Measurements from ENCODE around the gene FEZF2. TPM values are rescaled to one million over a fixed set of nuclear protein-coding genes. Genes with fewer than 3 reads are reported as not detected.

The FEZF2 gene
- total and polyA plus RNA-seq, 9 of the 15 experiments (the other 6 are each of a cell fraction or from before 2014, with no cell fraction given) = not detected

DNA sequence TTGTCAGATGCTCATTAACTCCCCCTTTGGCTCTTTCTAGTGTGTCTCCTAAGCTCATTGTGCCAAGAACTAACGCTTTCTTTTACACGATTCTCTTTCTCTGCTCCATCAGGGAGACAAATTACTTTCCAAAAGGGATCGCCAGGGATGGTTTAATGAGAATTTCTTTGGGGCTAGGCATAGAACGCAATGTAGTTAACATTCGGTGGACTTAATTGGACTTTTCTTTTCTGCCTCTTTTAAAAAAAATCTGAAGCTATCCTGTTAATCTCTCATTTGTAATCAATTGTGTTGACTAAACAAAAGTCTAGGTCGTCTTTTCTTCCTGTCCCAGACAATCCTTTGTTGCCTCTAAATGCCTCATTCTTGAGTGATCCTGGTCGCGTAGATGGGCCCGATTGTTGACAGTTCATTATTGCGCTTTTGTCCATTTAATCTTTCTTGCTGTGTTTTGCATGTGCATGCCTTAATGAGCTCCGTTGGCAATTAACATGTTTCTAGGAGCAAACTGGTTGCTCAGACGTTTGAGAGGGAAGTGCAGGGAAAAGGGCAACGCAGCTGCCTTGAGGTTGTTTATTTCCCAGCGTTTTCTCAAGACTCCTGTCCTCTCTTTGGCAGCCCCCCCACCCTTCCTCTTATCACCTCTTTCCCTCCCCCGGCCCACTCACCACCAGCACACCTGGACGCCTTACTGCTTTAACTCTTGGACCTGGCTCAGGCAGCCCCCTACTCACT, 7.8 kb downstream of the FEZF2 start:
- CTCF ChIA-PET (ENCODE audit: low intra/inter-chr PET ratio) = no interaction called here
- no peaks in the 10 kb centered on the region for H4K20me1 ChIP-seq (replicated peaks; ENCODE audit: control insufficient read depth, insufficient read depth, low read length)
- intact Hi-C loops (cut with micrococcal nuclease) = no loop called here
- peaks cover 0 to 27% of the 10 kb centered on the region in 2 experiments; a peak in 2 of 5 replicates for H3K27me3 ChIP-seq (ENCODE audit: control insufficient read depth in 2 of 2, insufficient read depth in 2 of 2, low read length in 2 of 2)
- no peak overlapping the region for H3K9ac ChIP-seq (ENCODE audit: insufficient read depth in 1 of 2, low read depth in 2 of 2, low read length in 2 of 2)
- POLR2A ChIA-PET = no interaction called here
- no peak for FAIRE-seq
- H2AFZ ChIP-seq (ENCODE audit: low read depth, low read length) = no peak overlapping the region
- no peak for ATAC-seq
- BruUV-seq (replicated peaks) = no TSS peak
- no peaks in the 10 kb centered on the region for H3K9me3 ChIP-seq (replicated peaks; ENCODE audit: control insufficient read depth, insufficient read depth, low read depth, low read length)
- 0% methylated on average over 11 of the region's 16 CpGs for WGBS (ENCODE audit: insufficient coverage, low coverage, missing lambda C conversion rate)
- H3K4me3 ChIP-seq = no peak overlapping the region
- no peak for DNase-seq (ENCODE audit: extremely low read depth in 1 of 4, low spot score in 3 of 4)
- H3K9me1 ChIP-seq (ENCODE audit: control insufficient read depth, insufficient read depth, low read length) = no peaks in the 10 kb centered on the region
- no peak overlapping the region for H3K4me2 ChIP-seq (ENCODE audit: insufficient read depth, low read length)
- H3K27ac ChIP-seq (ENCODE audit: extremely low read depth, low read depth, low read length) = no peak overlapping the region
- no peaks in the 10 kb centered on the region for H3K4me1 ChIP-seq (replicated peaks in 1 of 2; ENCODE audit: control insufficient read depth in 2 of 2, insufficient read depth in 2 of 2, low read length in 2 of 2)
- H3K79me2 ChIP-seq (ENCODE audit: control insufficient read depth, insufficient read depth, low read length) = no peaks in the 10 kb centered on the region
- no peaks in the 10 kb centered on the region for H3K36me3 ChIP-seq (ENCODE audit: control insufficient read depth, insufficient read depth, low read length)
- in situ Hi-C loops (cut with MboI) = no loop called here
- TF ChIP-seq PTTG1 (tag; IDR thresholded peaks at IDR 0.05; ENCODE audit: low read depth) = no peak
- TF ChIP-seq CBX1 (IDR thresholded peaks at IDR 0.05; ENCODE audit: low read depth) = no peak
- TF ChIP-seq, protein P1, sequence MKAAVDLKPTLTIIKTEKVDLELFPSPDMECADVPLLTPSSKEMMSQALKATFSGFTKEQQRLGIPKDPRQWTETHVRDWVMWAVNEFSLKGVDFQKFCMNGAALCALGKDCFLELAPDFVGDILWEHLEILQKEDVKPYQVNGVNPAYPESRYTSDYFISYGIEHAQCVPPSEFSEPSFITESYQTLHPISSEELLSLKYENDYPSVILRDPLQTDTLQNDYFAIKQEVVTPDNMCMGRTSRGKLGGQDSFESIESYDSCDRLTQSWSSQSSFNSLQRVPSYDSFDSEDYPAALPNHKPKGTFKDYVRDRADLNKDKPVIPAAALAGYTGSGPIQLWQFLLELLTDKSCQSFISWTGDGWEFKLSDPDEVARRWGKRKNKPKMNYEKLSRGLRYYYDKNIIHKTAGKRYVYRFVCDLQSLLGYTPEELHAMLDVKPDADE (conservative IDR thresholded peaks at IDR 0.05; ENCODE audit: control insufficient read depth, low read depth, low read length) = no peak
- TF ChIP-seq, protein P2, sequence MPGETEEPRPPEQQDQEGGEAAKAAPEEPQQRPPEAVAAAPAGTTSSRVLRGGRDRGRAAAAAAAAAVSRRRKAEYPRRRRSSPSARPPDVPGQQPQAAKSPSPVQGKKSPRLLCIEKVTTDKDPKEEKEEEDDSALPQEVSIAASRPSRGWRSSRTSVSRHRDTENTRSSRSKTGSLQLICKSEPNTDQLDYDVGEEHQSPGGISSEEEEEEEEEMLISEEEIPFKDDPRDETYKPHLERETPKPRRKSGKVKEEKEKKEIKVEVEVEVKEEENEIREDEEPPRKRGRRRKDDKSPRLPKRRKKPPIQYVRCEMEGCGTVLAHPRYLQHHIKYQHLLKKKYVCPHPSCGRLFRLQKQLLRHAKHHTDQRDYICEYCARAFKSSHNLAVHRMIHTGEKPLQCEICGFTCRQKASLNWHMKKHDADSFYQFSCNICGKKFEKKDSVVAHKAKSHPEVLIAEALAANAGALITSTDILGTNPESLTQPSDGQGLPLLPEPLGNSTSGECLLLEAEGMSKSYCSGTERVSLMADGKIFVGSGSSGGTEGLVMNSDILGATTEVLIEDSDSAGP (CRISPR knock-in tag; IDR thresholded peaks at IDR 0.05) = no peak
- TF ChIP-seq ZNF12 (CRISPR knock-in tag; IDR thresholded peaks at IDR 0.05) = no peak
- TF ChIP-seq, protein P3, sequence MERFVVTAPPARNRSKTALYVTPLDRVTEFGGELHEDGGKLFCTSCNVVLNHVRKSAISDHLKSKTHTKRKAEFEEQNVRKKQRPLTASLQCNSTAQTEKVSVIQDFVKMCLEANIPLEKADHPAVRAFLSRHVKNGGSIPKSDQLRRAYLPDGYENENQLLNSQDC (CRISPR knock-in tag; IDR thresholded peaks at IDR 0.05) = no peak
- no peak for TF ChIP-seq CBFB (CRISPR knock-in tag; IDR thresholded peaks at IDR 0.05)
- TF ChIP-seq, protein P4, sequence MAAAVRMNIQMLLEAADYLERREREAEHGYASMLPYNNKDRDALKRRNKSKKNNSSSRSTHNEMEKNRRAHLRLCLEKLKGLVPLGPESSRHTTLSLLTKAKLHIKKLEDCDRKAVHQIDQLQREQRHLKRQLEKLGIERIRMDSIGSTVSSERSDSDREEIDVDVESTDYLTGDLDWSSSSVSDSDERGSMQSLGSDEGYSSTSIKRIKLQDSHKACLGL (CRISPR knock-in tag; IDR thresholded peaks at IDR 0.05; ENCODE audit: borderline replicate concordance, poor library complexity, severe bottlenecking) = no peak
- TF ChIP-seq, protein P5, sequence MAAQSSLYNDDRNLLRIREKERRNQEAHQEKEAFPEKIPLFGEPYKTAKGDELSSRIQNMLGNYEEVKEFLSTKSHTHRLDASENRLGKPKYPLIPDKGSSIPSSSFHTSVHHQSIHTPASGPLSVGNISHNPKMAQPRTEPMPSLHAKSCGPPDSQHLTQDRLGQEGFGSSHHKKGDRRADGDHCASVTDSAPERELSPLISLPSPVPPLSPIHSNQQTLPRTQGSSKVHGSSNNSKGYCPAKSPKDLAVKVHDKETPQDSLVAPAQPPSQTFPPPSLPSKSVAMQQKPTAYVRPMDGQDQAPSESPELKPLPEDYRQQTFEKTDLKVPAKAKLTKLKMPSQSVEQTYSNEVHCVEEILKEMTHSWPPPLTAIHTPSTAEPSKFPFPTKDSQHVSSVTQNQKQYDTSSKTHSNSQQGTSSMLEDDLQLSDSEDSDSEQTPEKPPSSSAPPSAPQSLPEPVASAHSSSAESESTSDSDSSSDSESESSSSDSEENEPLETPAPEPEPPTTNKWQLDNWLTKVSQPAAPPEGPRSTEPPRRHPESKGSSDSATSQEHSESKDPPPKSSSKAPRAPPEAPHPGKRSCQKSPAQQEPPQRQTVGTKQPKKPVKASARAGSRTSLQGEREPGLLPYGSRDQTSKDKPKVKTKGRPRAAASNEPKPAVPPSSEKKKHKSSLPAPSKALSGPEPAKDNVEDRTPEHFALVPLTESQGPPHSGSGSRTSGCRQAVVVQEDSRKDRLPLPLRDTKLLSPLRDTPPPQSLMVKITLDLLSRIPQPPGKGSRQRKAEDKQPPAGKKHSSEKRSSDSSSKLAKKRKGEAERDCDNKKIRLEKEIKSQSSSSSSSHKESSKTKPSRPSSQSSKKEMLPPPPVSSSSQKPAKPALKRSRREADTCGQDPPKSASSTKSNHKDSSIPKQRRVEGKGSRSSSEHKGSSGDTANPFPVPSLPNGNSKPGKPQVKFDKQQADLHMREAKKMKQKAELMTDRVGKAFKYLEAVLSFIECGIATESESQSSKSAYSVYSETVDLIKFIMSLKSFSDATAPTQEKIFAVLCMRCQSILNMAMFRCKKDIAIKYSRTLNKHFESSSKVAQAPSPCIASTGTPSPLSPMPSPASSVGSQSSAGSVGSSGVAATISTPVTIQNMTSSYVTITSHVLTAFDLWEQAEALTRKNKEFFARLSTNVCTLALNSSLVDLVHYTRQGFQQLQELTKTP (IDR thresholded peaks at IDR 0.05; ENCODE audit: low read depth in 1 of 2, partially characterized antibody in 2 of 2) = no peak
- no peak for TF ChIP-seq ZNF263 (CRISPR knock-in tag; IDR thresholded peaks at IDR 0.05; ENCODE audit: borderline replicate concordance)
- TF ChIP-seq, protein P6, sequence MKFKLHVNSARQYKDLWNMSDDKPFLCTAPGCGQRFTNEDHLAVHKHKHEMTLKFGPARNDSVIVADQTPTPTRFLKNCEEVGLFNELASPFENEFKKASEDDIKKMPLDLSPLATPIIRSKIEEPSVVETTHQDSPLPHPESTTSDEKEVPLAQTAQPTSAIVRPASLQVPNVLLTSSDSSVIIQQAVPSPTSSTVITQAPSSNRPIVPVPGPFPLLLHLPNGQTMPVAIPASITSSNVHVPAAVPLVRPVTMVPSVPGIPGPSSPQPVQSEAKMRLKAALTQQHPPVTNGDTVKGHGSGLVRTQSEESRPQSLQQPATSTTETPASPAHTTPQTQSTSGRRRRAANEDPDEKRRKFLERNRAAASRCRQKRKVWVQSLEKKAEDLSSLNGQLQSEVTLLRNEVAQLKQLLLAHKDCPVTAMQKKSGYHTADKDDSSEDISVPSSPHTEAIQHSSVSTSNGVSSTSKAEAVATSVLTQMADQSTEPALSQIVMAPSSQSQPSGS (CRISPR knock-in tag; IDR thresholded peaks at IDR 0.05) = no peak
